ENCODE data around the gene KIF26B.

- TF ChIP-seq CTCF (conservative IDR thresholded peaks at IDR 0.05; ENCODE audit: low read length), result no peak
- no peak for TF ChIP-seq EZH2phosphoT487 (IDR thresholded peaks at IDR 0.05; ENCODE audit: borderline replicate concordance)
These were observed 333.8 kb downstream of the KIF26B start for GRCh38 chr1:245488346-245489129.

Data from Loucy (cell line).